ENCODE results near the gene SRF. TPM values are rescaled to one million over a fixed set of nuclear protein-coding genes. Genes with fewer than 3 reads are reported as not detected.

SRF gene
- total and polyA plus RNA-seq, 7 experiments from 2014 or later: 4.0 to 49.4 (median 25.7) TPM

GRCh38 chr6:43193929-43194328, 22.9 kb downstream of the SRF start:
- POLR2A ChIA-PET: no interaction called here
- H3K36me3 ChIP-seq (ENCODE audit: control insufficient read depth in 2 of 3, insufficient read depth in 3 of 3, low read length in 3 of 3): peaks cover 0 to 68% (median 11%) of the 10 kb centered on the region in 3 experiments

GRCh38 chr6:43196337-43196736, 25.3 kb downstream of the SRF start:
- DNase-seq (no peak), ATAC-seq (no peak)
- intact Hi-C loops (cut with micrococcal nuclease): no loop called here
- ChIA-PET CTCF (no interaction called here), POLR2A (no interaction called here)
- peak overlapping the region in 4 of 9 donors; percentile 7 to 32 (median 30) for H3K27ac Mint-ChIP-seq
- no peak overlapping the region for H3K4me3 ChIP-seq (ENCODE audit: low read length)
- H3K4me3 Mint-ChIP-seq: no peak overlapping the region
- no peaks in the 10 kb centered on the region for H3K27me3 ChIP-seq (ENCODE audit: control insufficient read depth in 2 of 2, insufficient read depth in 2 of 2, low read length in 2 of 2)
- H3K36me3 Mint-ChIP-seq: peaks cover 16 to 55% (median 34%) of the 10 kb centered on the region in 5 donors
- no peaks in the 10 kb centered on the region for H3K9me3 Mint-ChIP-seq
- peaks cover 0 to 85% (median 11%) of the 10 kb centered on the region in 3 experiments for H3K36me3 ChIP-seq (ENCODE audit: control insufficient read depth in 2 of 3, insufficient read depth in 3 of 3, low read length in 3 of 3)
- no peaks in the 10 kb centered on the region for H3K9me3 ChIP-seq (ENCODE audit: control insufficient read depth in 2 of 3, low read length in 3 of 3)
- no peak overlapping the region for H3K27ac ChIP-seq (ENCODE audit: low read depth, low read length)
- no peaks in the 10 kb centered on the region for H3K27me3 Mint-ChIP-seq
- H3K4me1 ChIP-seq (ENCODE audit: control insufficient read depth in 2 of 2, insufficient read depth in 2 of 2, low read length in 2 of 2): no peaks in the 10 kb centered on the region
- peaks cover 0 to 14% (median 5%) of the 10 kb centered on the region in 7 donors for H3K4me1 Mint-ChIP-seq

More at GRCh38 chr6:43193929-43194328, 22.9 kb downstream of the SRF start:
- intact Hi-C loops (cut with micrococcal nuclease): no loop called here
- Histone ChIP-seq H3K4me1 (ENCODE audit: control insufficient read depth in 2 of 2, insufficient read depth in 2 of 2, low read length in 2 of 2) (no peaks in the 10 kb centered on the region), H3K27ac (ENCODE audit: low read depth, low read length) (no peak overlapping the region), H3K27me3 (ENCODE audit: control insufficient read depth in 2 of 2, insufficient read depth in 2 of 2, low read length in 2 of 2) (no peaks in the 10 kb centered on the region), H3K9me3 (ENCODE audit: control insufficient read depth in 2 of 3, low read length in 3 of 3) (no peaks in the 10 kb centered on the region), H3K4me3 (ENCODE audit: low read length) (no peak overlapping the region)
- no peak overlapping the region for H3K27ac Mint-ChIP-seq
- H3K27me3 Mint-ChIP-seq: no peaks in the 10 kb centered on the region
- H3K4me3 Mint-ChIP-seq: no peak overlapping the region
- DNase-seq: no peak
- CTCF ChIA-PET: no interaction called here
- ATAC-seq: no peak
- no peaks in the 10 kb centered on the region for H3K9me3 Mint-ChIP-seq
- H3K36me3 Mint-ChIP-seq: peaks cover 16 to 45% (median 28%) of the 10 kb centered on the region in 5 donors
- H3K4me1 Mint-ChIP-seq: peaks cover 12 to 20% (median 14%) of the 10 kb centered on the region in 7 donors

- no peaks in the 10 kb centered on the region for H3K27me3 Mint-ChIP-seq
- H3K4me3 Mint-ChIP-seq: no peak overlapping the region
- H3K27ac Mint-ChIP-seq: peak overlapping the region in 4 of 9 donors; percentile 14 to 59 (median 34)
- Histone ChIP-seq H3K4me3 (ENCODE audit: low read length) (no peak overlapping the region), H3K27ac (ENCODE audit: low read depth, low read length) (no peak overlapping the region), H3K36me3 (ENCODE audit: control insufficient read depth in 2 of 3, insufficient read depth in 3 of 3, low read length in 3 of 3) (peaks cover 0 to 84% (median 11%) of the 10 kb centered on the region in 3 experiments), H3K27me3 (ENCODE audit: control insufficient read depth in 2 of 2, insufficient read depth in 2 of 2, low read length in 2 of 2) (no peaks in the 10 kb centered on the region), H3K9me3 (ENCODE audit: control insufficient read depth in 2 of 3, low read length in 3 of 3) (no peaks in the 10 kb centered on the region), H3K4me1 (ENCODE audit: control insufficient read depth in 2 of 2, insufficient read depth in 2 of 2, low read length in 2 of 2) (no peaks in the 10 kb centered on the region)
- peaks cover 11 to 59% (median 27%) of the 10 kb centered on the region in 5 donors for H3K36me3 Mint-ChIP-seq
- ChIA-PET CTCF (no interaction called here), POLR2A (interaction anchor here (0.8 kb wide), 1 partner anchor 21 kb away, joined by 3 read pairs; no protein-coding TSS in a partner anchor)
- no peaks in the 10 kb centered on the region for H3K9me3 Mint-ChIP-seq
- ATAC-seq (no peak), DNase-seq (no peak)
- intact Hi-C loops (cut with micrococcal nuclease): no loop called here
- H3K4me1 Mint-ChIP-seq: peaks cover 0 to 9% (median 2%) of the 10 kb centered on the region in 7 donors
Measured at GRCh38 chr6:43199912-43200311, 28.8 kb downstream of the SRF start.

GRCh38 chr6:43200541-43200940, 29.5 kb downstream of the SRF start:
- DNase-seq (no peak), ATAC-seq (no peak)
- H3K4me3 ChIP-seq (ENCODE audit: low read length): no peak overlapping the region
- POLR2A ChIA-PET: interaction anchor here (0.5 to 1.8 kb wide), 2 partner anchors 23 to 42 kb away, joined by 5 to 7 read pairs; no protein-coding TSS in a partner anchor
- H3K4me3 Mint-ChIP-seq: no peak overlapping the region
- H3K36me3 ChIP-seq (ENCODE audit: control insufficient read depth in 2 of 3, insufficient read depth in 3 of 3, low read length in 3 of 3): peaks cover 0 to 84% (median 7%) of the 10 kb centered on the region in 3 experiments
- no peaks in the 10 kb centered on the region for H3K9me3 ChIP-seq (ENCODE audit: control insufficient read depth in 2 of 3, low read length in 3 of 3)
- H3K27me3 ChIP-seq (ENCODE audit: control insufficient read depth in 2 of 2, insufficient read depth in 2 of 2, low read length in 2 of 2): no peaks in the 10 kb centered on the region
- CTCF ChIA-PET: no interaction called here
- peaks cover 12 to 60% (median 26%) of the 10 kb centered on the region in 5 donors for H3K36me3 Mint-ChIP-seq
- no peaks in the 10 kb centered on the region for H3K4me1 ChIP-seq (ENCODE audit: control insufficient read depth in 2 of 2, insufficient read depth in 2 of 2, low read length in 2 of 2)
- no peak overlapping the region for H3K27ac ChIP-seq (ENCODE audit: low read depth, low read length)
- intact Hi-C loops (cut with micrococcal nuclease): no loop called here
- H3K4me1 Mint-ChIP-seq: peaks cover 0 to 6% (median 2%) of the 10 kb centered on the region in 7 donors
- H3K27me3 Mint-ChIP-seq: no peaks in the 10 kb centered on the region
- H3K9me3 Mint-ChIP-seq: no peaks in the 10 kb centered on the region
- H3K27ac Mint-ChIP-seq: peak overlapping the region in 4 of 9 donors; percentile 26 to 77 (median 54)

DNA sequence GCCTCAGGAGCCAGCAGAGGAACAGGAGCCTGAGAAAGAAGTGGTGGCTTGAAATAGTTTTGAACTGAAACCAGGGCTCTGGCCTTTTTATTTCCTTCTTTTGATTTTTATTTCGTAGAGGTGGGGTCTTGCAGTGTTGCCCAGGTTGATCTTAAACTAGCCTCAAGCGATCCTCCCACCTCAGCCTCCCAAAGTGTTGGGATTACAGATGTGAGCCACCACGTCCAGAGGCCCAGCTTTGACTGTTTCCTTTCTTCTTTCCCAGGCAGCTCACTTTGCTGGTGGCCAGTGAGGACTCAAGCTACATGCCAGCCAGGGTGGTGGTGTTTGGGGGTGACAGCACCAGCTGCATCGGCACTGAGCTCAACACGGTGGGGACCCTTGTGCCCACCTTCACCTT, 31.4 kb downstream of the SRF start:
- Histone ChIP-seq H3K9me3 (ENCODE audit: control insufficient read depth in 2 of 3, low read length in 3 of 3) (no peaks in the 10 kb centered on the region), H3K4me1 (ENCODE audit: control insufficient read depth in 2 of 2, insufficient read depth in 2 of 2, low read length in 2 of 2) (no peaks in the 10 kb centered on the region), H3K27ac (ENCODE audit: low read depth, low read length) (peak overlapping the region; percentile 20), H3K4me3 (ENCODE audit: low read length) (no peak overlapping the region), H3K36me3 (ENCODE audit: control insufficient read depth in 2 of 3, insufficient read depth in 3 of 3, low read length in 3 of 3) (peaks cover 0 to 77% (median 0%) of the 10 kb centered on the region in 3 experiments), H3K27me3 (ENCODE audit: control insufficient read depth in 2 of 2, insufficient read depth in 2 of 2, low read length in 2 of 2) (no peaks in the 10 kb centered on the region)
- no peak for ATAC-seq
- H3K4me1 Mint-ChIP-seq: peaks cover 0 to 6% (median 0%) of the 10 kb centered on the region in 7 donors
- intact Hi-C loops (cut with micrococcal nuclease): no loop called here
- ChIA-PET POLR2A (interaction anchor here (1.0 kb wide), 1 partner anchor 33 kb away, joined by 3 read pairs; no protein-coding TSS in a partner anchor), CTCF (no interaction called here)
- no peaks in the 10 kb centered on the region for H3K9me3 Mint-ChIP-seq
- H3K27ac Mint-ChIP-seq: peak overlapping the region in 3 of 9 donors; percentile 16 to 21 (median 19)
- DNase-seq: no peak
- no peaks in the 10 kb centered on the region for H3K27me3 Mint-ChIP-seq
- H3K4me3 Mint-ChIP-seq: no peak overlapping the region
- peaks cover 11 to 63% (median 16%) of the 10 kb centered on the region in 5 donors for H3K36me3 Mint-ChIP-seq

DNA sequence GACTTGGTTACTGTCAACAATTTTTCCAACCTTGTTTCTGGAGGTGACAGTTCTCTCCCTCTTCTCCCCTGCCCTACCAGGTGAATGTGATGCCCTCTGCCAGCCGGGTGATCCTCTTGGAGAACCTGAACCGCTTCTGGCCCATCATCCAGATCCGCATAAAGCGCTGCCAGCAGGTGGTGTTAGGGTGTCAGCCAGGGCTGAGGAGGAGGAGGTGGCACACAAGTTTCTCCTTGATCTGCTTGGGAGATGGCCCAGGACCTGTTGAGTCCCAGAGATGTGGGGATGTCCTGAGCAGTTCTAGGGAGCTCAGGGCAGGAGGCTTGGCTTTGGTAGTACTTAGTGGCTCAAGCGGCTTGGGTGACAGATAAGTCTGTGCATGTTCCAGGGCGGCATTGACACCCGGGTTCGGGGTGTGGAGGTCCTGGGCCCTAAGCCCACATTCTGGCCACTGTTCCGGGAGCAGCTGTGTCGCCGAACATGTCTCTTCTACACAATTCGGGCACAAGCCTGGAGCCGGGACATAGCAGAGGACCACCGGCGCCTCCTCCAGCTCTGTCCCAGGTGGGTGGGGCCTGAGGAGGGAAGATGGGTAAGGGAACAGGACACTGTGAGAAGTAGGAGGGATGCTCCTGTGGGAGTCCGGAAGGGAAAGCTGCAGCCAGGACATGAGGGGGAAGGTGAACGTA, 32.1 kb downstream of the SRF start:
- no peaks in the 10 kb centered on the region for H3K27me3 ChIP-seq (ENCODE audit: control insufficient read depth in 2 of 2, insufficient read depth in 2 of 2, low read length in 2 of 2)
- H3K27ac ChIP-seq (ENCODE audit: low read depth, low read length): no peak overlapping the region
- peaks cover 0 to 70% (median 0%) of the 10 kb centered on the region in 3 experiments for H3K36me3 ChIP-seq (ENCODE audit: control insufficient read depth in 2 of 3, insufficient read depth in 3 of 3, low read length in 3 of 3)
- no peak for ATAC-seq
- intact Hi-C loops (cut with micrococcal nuclease): no loop called here
- H3K4me1 ChIP-seq (ENCODE audit: control insufficient read depth in 2 of 2, insufficient read depth in 2 of 2, low read length in 2 of 2): no peaks in the 10 kb centered on the region
- ChIA-PET POLR2A (no interaction called here), CTCF (no interaction called here)
- H3K9me3 ChIP-seq (ENCODE audit: control insufficient read depth in 2 of 3, low read length in 3 of 3): no peaks in the 10 kb centered on the region
- H3K4me1 Mint-ChIP-seq: peaks cover 0 to 6% (median 0%) of the 10 kb centered on the region in 7 donors
- peaks cover 13 to 60% (median 16%) of the 10 kb centered on the region in 5 donors for H3K36me3 Mint-ChIP-seq
- H3K27me3 Mint-ChIP-seq: no peaks in the 10 kb centered on the region
- DNase-seq: no peak
- H3K9me3 Mint-ChIP-seq: no peaks in the 10 kb centered on the region
- H3K4me3 ChIP-seq (ENCODE audit: low read length): no peak overlapping the region
- no peak overlapping the region for H3K4me3 Mint-ChIP-seq
- H3K27ac Mint-ChIP-seq: peak overlapping the region in 1 of 9 donors; percentile 21

Data from naive thymus-derived CD4-positive, alpha-beta T cell (primary cell).